GM18858 (cell line): Measurements from ENCODE around the gene CNTNAP5.

Experiments
- ATAC-seq: cut with Tn5 transposase; IDR thresholded peaks from one replicate; pipeline ENCODE4 v1.9.1; 2021; ENCODE audit not compliant: unreplicated experiment

CNTNAP5 gene

GRCh38 chr2:124053796-124054195 lies 28.7 kb downstream of the CNTNAP5 start:
- no peak for ATAC-seq

- ATAC-seq = no peak
Observed at GRCh38 chr2:124063596-124063995, 38.5 kb downstream of the CNTNAP5 start.

DNA sequence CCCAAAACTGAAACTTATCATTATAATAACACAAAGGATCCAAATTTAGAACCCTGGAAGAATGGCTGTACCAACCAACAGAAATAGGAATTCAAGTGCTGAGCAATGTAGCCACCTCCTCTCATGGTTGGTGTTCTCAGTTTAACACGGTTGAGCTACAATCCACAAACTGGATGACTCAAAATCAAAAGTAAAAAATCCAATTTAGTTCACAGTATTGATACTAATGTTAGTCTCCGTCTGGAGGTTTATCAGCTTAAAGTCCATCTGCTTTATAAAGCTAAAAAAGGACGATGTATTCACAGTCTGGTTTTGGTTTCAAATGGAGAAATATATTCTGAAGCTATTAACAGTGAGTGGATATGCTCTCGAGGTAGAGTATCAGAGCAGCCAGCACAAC lies 40.5 kb downstream of the CNTNAP5 start:
- no peak for ATAC-seq

DNA sequence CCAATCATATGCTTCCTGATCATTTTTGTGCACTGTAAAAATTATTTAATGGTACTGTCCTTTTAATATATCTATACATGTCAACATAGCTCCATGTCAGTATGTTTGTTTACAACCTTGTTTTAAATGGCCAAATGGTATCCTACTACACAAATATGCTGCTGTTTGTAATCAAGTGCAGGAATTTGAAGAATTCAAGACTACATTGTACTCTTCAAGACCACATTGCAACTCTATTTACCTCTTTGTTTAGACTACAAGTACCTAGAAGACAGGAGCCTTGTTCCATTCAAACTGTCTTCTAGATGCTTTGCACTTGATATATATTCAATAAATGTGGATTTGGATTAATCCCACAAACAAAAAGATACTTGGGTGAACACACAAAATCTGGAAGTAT lies 41.7 kb downstream of the CNTNAP5 start:
- ATAC-seq = no peak

GRCh38 chr2:124079045-124079444 lies 54.0 kb downstream of the CNTNAP5 start:
- no peak for ATAC-seq

DNA sequence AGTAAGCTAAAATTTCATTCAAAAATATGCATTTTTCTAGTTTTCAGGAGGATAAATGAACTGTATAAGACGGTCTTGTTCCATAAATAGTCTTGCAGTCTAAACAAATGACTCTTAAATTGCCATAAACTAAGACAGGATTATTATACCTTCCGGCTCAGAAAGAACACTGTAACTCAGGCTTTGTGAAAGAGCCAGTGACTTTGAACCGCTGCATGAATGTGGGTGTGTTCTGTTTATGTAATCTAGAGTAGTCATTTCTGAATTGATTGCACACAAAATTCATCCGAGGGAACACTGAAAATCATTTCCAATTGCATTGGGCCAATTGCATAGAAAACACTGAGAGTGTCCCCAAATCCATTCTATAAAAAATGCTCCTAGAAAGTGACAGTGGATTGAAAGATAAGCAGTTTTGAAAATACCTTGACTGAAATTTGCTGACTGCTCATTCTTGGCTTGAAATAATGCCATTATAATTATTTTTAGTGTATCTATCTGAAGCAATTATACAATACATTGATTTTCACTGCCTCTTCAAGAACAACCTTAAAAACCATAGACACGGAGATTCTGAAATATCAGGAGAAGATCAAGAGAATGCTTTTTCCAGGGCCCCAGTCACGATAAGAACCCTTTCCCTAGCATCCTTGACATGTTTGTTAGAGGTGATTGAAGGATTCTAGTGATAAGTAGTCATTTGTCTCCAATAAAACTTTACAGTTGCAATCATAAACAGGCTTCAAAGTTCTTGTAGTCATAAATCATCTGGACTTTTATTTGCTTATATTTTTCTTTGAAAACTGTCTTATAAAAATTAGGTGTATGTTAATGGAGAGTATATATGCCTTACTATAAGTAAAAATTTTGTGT lies 55.4 kb downstream of the CNTNAP5 start:
- no peak for ATAC-seq

DNA sequence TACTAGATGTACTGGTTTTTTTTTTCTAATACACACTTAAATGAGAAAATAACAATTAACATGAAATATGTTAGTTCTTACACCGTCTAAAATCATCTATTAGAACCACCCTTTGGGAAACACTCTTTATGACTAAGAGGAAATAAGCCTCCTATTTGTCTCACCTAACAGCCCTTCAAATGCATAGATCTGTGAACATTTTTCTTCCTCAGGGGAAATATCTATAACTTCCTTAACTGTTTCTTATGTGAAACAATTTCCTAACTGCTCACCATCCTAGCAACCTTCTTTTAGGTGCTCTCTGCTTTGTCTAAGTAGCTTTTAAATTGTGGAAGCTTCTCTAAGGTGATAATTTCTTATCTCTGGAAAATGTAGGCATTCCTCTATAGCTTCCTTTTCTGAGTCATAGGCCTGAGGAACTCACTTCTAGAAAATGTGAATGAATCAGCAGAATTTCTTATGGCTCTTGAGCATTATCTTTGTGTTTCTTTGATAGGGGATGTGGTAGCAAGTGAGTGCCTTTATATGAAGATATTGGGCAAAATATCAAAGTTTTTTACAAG lies 56.1 kb downstream of the CNTNAP5 start:
- ATAC-seq = no peak

- no peak for ATAC-seq
Observed at GRCh38 chr2:124088616-124089015, 63.5 kb downstream of the CNTNAP5 start.

- ATAC-seq = no peak
Observed at GRCh38 chr2:124091721-124092120, 66.6 kb downstream of the CNTNAP5 start.

GRCh38 chr2:124092651-124093050 lies 67.6 kb downstream of the CNTNAP5 start:
- ATAC-seq = no peak

GRCh38 chr2:124104914-124105313 lies 79.8 kb downstream of the CNTNAP5 start:
- no peak for ATAC-seq

- no peak for ATAC-seq
Observed at GRCh38 chr2:124112206-124112605, 87.1 kb downstream of the CNTNAP5 start.

- ATAC-seq = no peak
Observed at GRCh38 chr2:124112966-124113365, 87.9 kb downstream of the CNTNAP5 start.

DNA sequence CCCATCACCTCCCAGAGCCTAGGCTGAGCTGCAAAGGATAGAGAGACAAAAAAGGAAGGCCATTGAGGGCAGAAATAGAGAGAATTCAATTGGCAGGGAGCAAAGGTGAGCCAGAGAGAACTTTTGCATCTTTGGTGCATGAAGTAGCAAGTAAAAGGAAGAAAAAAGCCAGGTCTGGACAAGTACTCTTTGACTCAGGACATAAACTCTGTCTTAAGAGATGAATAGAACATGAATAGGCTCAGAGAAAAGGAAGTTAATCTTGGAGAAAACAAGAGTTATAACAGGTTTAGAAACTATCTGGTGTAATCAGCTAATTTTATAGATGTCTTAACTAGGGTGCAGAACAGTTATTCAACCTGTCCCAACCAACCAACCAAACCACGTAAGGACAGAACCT lies 95.2 kb downstream of the CNTNAP5 start:
- ATAC-seq = no peak

DNA sequence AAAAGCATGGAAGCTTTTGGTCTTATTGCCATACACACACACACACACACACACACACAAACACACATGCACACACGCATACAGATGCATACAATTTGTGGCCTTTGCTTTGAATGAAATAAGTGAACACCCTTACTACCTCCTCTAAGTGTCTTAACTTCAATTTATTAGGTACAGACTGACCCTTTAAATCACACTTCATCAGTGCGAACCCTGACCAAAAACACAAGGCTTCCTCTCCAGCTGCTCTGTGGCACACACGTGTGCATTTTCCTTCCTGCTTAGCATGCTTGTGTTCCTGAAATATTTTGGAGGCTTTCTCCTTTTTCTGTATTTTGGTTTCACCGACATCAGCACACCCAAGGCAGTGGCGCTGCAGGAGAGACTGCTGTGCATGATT lies 96.0 kb downstream of the CNTNAP5 start:
- no peak for ATAC-seq

DNA sequence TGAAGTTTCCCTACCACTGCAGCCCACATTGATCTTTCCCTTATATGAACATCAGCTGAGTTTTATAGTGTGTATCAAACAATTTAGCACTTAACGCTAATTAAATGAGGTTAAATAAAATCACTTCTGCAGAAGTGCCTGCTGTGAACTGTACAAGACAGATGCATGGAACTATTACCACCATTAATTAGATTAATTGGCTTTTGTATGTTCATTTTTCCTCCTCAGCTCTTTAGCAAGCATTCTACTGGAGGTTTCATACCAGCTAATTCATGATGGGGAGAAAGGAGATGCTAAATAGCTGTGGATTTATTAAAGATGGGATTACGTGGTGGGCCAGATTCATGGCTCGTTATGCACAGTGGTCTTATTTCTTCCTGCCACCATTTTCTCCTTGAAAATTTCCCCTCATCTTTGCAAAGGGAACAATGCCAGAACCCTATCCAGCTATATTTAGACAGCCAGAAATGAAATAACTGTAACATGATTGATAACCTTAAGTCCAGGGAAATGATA lies 96.7 kb downstream of the CNTNAP5 start:
- ATAC-seq = no peak

DNA sequence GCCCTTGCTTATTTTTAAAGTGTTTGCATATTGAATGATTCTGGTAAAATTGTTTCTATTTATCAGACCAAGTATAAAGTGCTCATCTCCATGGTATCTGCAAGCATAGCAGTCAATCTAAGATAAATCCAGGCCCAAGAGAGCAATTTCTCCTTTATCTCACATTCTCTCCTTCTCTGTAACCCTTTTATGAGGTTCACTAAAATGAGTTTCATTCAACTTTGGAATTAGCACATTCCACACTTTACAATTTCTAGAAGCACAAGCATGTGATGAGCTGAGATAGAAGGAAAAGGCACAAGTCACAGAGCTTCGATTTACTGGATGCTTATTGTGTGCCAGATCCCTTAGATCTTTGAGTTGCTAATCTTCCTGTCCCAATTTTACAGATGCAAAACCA lies 97.3 kb downstream of the CNTNAP5 start:
- ATAC-seq = no peak

- ATAC-seq = no peak
Observed at GRCh38 chr2:124131276-124131675, 106.2 kb downstream of the CNTNAP5 start.

- ATAC-seq = no peak
Observed at GRCh38 chr2:124136110-124136509, 111.0 kb downstream of the CNTNAP5 start.

DNA sequence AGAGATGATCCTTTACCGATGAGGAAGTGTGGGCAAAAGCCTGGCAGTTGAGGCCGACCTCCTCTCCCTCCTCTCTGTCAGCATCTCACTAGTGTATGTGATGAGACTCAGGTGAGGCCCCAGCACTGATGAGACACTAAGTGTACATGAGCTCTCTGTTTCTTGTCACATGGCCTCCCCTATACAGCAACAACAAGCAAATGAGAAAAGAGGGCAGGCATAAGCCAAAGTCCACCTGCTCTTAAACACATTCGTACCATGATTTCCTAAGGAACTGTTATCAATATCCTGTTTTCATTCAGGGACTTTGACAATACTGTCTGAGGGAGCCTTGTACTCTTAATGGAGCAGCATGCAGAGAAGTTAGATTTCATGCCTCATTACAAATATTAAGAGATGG lies 113.0 kb downstream of the CNTNAP5 start:
- no peak for ATAC-seq

DNA sequence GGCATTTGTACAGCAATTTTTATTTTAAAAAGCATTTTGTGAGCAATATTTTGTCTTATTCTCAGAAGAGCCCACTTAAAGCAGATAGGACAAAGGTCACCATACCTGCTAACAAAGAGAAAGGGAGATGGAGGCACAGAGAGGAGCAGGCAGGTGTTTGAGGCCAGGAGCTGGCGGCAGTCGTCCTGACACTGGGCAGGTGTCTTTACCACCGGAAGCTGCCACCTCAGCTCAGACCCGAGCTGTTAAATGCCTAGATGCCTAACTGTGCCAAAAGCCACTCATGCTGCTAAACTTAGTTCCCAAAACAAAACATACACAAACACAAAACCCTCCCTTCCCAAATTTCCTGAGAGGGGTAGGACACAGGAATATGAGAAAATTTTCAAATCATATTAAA lies 120.9 kb downstream of the CNTNAP5 start:
- no peak for ATAC-seq

- no peak for ATAC-seq
Observed at GRCh38 chr2:124147552-124147951, 122.5 kb downstream of the CNTNAP5 start.
